HepG2 (cell line): ENCODE data around the gene TBC1D4. TPM values are rescaled to one million over a fixed set of nuclear protein-coding genes. Genes with fewer than 3 reads are reported as not detected.

Source experiments
- ELF3 ChIP-seq: IDR thresholded peaks from 2 replicates; pipeline ENCODE4 v1.6.1; 2016; ENCODE audit warnings: missing genetic modification reagents, missing compliant biosample characterization
- KAT8 ChIP-seq: IDR thresholded peaks from 2 replicates; pipeline ENCODE4 v1.6.1; 2016; ENCODE audit warnings: missing genetic modification reagents, missing compliant biosample characterization
- MAFF ChIP-seq: IDR thresholded peaks from 2 replicates; pipeline ENCODE4 v1.6.1; 2011; ENCODE audit warnings: low read depth, low read length, improper control_type of control experiment
- MED8 ChIP-seq: sonication (generic); formaldehyde crosslinking; IDR thresholded peaks from 2 replicates; pipeline ENCODE4 v1.8.1; 2023; ENCODE audit warnings: mild to moderate bottlenecking, missing genetic modification reagents; ENCODE audit not compliant: insufficient replicate concordance
- SIN3A ChIP-seq: IDR thresholded peaks from 2 replicates; pipeline ENCODE4 v1.6.1; 2011; ENCODE audit warnings: low read depth, mild to moderate bottlenecking, control low read depth, low read length, borderline replicate concordance
- SMAD3 ChIP-seq: sonication (generic); formaldehyde crosslinking; IDR thresholded peaks from 2 replicates; pipeline ENCODE4 v1.4.0; 2020; ENCODE audit warnings: missing genetic modification reagents
- ZNF296 ChIP-seq: sonication (generic); formaldehyde crosslinking; conservative IDR thresholded peaks from 2 replicates; pipeline ENCODE4 v1.5.0; 2020; ENCODE audit warnings: mild to moderate bottlenecking, missing genetic modification reagents
- ZNF614 ChIP-seq: IDR thresholded peaks from 2 replicates; pipeline ENCODE4 v1.6.1; 2018; ENCODE audit warnings: missing biosample characterization, missing genetic modification reagents, inconsistent platforms, borderline replicate concordance
- polyA plus RNA-seq, 8 experiments: library from polyadenylated mRNA; depleted of rRNA in 3 of 8; stranded (reverse) in 7 of 8; unstranded in 1 of 8; fragments of >200 nt; fragmentation: Illumina TruSeq in 4 of 8; extraction: Trizol in 4 of 8; gene quantifications; 2 replicates each; pipeline versions ENCODE4 v1.2.1 to v1.2.3, GENCODE V29; 2011 to 2016; ENCODE audit warnings: low read depth in 4 of 8, missing spikeins in 1 of 8, mixed read lengths in 1 of 8; ENCODE audit not compliant: insufficient read depth in 1 of 8
- total RNA-seq, 5 experiments: library from RNA; depleted of rRNA; stranded (reverse); fragments of >200 nt; fragmentation: Illumina TruSeq; extraction: Trizol; gene quantifications; 2 replicates each; pipeline ENCODE4 v1.2.3, GENCODE V29; 2016; ENCODE audit warnings: low read depth in 1 of 5
- TF ChIP-seq, protein P1 (sequence below): IDR thresholded peaks from 2 replicates; pipeline ENCODE4 v1.4.0; 2020; ENCODE audit warnings: mild to moderate bottlenecking, missing genetic modification reagents
- TF ChIP-seq, protein P2 (sequence below): sonication (generic); formaldehyde crosslinking; IDR thresholded peaks from 2 replicates; pipeline ENCODE4 v1.4.0; 2020; ENCODE audit warnings: missing genetic modification reagents

The TBC1D4 gene
- total and polyA plus RNA-seq, 2 of the 13 experiments (the other 11 are each of a cell fraction or from before 2014, with no cell fraction given): 35.9 to 64.4 TPM

DNA sequence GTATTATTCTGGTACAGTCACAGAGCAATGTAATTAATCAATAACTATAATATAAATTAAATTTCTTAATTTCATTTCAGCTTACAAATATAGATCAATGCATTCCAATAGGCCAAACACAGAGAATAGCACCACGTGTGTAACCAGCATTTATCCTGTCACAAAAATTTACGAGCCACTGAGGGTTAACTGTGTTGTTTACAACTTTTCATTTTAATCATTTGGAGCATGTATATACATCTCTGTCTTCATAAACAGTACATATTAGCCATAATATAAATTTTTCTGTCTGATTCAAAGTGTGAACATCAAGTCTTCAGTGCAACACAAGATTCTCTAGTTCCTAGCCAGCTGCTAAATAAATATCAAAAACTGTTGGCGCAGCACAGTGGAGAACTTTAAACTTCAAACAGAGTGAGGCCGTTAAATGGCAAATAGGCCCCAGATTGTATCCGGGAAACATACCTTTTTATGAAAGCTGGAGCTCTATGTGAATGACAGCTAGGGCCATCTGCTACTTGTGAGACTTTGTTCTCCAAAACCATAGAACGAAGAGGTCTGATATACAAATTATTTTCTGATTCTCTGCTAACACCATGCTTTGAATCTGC, 105.1 kb downstream of the TBC1D4 start (continued):
- TF ChIP-seq, protein P1, sequence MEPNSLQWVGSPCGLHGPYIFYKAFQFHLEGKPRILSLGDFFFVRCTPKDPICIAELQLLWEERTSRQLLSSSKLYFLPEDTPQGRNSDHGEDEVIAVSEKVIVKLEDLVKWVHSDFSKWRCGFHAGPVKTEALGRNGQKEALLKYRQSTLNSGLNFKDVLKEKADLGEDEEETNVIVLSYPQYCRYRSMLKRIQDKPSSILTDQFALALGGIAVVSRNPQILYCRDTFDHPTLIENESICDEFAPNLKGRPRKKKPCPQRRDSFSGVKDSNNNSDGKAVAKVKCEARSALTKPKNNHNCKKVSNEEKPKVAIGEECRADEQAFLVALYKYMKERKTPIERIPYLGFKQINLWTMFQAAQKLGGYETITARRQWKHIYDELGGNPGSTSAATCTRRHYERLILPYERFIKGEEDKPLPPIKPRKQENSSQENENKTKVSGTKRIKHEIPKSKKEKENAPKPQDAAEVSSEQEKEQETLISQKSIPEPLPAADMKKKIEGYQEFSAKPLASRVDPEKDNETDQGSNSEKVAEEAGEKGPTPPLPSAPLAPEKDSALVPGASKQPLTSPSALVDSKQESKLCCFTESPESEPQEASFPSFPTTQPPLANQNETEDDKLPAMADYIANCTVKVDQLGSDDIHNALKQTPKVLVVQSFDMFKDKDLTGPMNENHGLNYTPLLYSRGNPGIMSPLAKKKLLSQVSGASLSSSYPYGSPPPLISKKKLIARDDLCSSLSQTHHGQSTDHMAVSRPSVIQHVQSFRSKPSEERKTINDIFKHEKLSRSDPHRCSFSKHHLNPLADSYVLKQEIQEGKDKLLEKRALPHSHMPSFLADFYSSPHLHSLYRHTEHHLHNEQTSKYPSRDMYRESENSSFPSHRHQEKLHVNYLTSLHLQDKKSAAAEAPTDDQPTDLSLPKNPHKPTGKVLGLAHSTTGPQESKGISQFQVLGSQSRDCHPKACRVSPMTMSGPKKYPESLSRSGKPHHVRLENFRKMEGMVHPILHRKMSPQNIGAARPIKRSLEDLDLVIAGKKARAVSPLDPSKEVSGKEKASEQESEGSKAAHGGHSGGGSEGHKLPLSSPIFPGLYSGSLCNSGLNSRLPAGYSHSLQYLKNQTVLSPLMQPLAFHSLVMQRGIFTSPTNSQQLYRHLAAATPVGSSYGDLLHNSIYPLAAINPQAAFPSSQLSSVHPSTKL (CRISPR knock-in tag): peak; percentile 84
- TF ChIP-seq, protein P2, sequence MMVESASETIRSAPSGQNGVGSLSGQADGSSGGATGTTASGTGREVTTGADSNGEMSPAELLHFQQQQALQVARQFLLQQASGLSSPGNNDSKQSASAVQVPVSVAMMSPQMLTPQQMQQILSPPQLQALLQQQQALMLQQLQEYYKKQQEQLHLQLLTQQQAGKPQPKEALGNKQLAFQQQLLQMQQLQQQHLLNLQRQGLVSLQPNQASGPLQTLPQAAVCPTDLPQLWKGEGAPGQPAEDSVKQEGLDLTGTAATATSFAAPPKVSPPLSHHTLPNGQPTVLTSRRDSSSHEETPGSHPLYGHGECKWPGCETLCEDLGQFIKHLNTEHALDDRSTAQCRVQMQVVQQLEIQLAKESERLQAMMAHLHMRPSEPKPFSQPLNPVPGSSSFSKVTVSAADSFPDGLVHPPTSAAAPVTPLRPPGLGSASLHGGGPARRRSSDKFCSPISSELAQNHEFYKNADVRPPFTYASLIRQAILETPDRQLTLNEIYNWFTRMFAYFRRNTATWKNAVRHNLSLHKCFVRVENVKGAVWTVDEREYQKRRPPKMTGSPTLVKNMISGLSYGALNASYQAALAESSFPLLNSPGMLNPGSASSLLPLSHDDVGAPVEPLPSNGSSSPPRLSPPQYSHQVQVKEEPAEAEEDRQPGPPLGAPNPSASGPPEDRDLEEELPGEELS (CRISPR knock-in tag): peak; percentile 74
- TF ChIP-seq ZNF614 (CRISPR knock-in tag): 0 out of 2 replicates have a peak, but pooled peaks have one; percentile 47
- 0 out of 2 replicates have a peak, but pooled peaks have one; percentile 38 for TF ChIP-seq KAT8 (CRISPR knock-in tag)
- TF ChIP-seq ELF3 (CRISPR knock-in tag): peak; percentile 60
- TF ChIP-seq MED8 (CRISPR knock-in tag): no peak
- TF ChIP-seq SMAD3 (CRISPR knock-in tag): 0 out of 2 replicates have a peak, but pooled peaks have one; percentile 55
- no peak for TF ChIP-seq ZNF296 (CRISPR knock-in tag)
- TF ChIP-seq MAFF: peak; percentile 29; the same call in 1 of the 2 replicates
- TF ChIP-seq SIN3A: peak; percentile 37; the same call in 1 of the 2 replicates
